ENCODE results near the gene ABTB1.

The ABTB1 gene

DNA sequence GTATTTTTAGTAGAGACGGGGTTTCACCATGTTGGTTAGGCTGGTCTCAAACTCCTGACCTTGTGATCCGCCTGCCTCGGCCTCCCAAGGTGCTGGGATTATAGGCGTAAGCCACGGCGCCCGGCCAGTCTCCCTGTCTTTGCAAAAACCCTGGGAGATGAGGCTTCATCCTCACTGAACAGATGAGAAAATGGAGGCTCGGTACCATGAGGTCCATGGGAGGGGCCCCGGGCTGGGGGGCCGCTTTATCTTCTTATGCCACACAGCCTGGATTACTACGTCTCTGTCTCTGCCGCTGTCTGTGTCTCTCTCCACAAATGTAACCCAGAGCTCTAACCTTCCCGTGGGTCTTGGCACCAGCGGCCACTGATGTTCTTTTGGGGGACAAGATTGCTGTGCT, 39.1 kb downstream of the ABTB1 start:
- H3K4me3 ChIP-seq (replicated peaks in 1 of 2; ENCODE audit: low read depth in 2 of 2, low read length in 2 of 2), result no peak overlapping the region
- no peak for DNase-seq (ENCODE audit: low read depth in 2 of 2)
- TF ChIP-seq, protein P1, sequence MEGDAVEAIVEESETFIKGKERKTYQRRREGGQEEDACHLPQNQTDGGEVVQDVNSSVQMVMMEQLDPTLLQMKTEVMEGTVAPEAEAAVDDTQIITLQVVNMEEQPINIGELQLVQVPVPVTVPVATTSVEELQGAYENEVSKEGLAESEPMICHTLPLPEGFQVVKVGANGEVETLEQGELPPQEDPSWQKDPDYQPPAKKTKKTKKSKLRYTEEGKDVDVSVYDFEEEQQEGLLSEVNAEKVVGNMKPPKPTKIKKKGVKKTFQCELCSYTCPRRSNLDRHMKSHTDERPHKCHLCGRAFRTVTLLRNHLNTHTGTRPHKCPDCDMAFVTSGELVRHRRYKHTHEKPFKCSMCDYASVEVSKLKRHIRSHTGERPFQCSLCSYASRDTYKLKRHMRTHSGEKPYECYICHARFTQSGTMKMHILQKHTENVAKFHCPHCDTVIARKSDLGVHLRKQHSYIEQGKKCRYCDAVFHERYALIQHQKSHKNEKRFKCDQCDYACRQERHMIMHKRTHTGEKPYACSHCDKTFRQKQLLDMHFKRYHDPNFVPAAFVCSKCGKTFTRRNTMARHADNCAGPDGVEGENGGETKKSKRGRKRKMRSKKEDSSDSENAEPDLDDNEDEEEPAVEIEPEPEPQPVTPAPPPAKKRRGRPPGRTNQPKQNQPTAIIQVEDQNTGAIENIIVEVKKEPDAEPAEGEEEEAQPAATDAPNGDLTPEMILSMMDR (IDR thresholded peaks at IDR 0.05; ENCODE audit: low read depth, low read length), result no peak

DNA sequence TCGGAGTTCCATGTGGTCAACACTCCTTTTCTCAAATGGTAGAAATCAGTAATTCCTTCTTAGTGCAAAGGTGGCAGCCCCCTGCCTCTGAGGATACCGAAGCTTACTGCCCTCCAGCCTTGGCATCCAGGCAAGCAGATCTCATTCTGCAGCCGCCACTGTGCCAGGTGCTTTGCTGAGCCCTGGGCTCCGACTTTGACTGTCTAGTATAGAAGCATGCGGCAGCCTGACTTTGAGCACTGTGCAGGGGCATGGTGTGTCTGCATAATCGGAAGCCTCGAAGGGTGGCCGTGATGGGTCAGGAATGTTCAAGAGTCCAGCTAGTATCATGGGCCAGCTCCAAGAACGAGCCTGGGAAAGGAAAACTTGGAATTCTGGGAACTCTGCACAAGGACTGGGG, 39.7 kb downstream of the ABTB1 start:
- no peak for DNase-seq (ENCODE audit: low read depth in 2 of 2)
- TF ChIP-seq, protein P1 (IDR thresholded peaks at IDR 0.05; ENCODE audit: low read depth, low read length), result no peak
- H3K4me3 ChIP-seq (replicated peaks in 1 of 2; ENCODE audit: low read depth in 2 of 2, low read length in 2 of 2), result no peak overlapping the region

DNA sequence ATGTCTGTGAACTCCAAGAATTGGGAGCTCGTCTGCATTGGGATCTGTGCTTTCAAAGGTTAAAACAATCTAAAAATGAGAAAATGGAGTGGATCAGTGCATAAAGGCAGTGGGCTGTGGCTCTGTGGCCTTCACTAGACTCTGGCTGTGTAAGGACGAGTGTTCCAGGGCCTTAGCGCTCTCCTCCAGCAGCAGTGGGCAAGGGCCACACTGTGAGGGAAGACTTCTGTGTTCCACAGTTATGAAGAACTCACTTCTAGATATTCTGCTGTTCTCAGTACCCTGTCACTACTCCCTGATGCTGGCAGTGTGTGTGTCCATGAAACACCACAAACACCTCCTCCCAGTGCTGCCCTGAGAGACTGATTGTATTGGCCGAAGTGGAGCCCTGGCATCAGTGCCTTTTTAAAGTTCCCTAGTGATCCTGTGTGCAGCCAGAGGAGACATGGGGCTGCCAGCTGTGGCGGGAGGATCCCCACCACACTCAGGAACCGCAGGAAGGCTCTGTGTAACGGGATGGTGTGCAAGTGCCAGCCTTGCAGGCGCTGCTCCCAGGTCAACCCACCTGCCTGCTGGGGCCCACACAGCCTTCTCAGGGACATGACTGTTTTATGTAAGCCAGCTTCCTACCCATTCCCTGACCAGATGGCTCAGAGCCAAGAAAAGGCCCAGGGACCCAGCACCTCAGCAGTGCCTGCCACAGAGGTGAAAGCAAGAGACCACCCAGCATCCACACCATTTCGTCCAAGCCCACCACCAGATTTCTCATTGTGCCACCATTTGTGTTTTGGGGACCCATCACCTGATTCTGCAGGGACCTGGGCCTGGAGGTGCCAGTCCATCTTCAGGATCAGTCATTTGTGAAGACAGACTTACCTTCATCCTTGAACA, 40.4 kb downstream of the ABTB1 start:
- TF ChIP-seq, protein P1 (IDR thresholded peaks at IDR 0.05; ENCODE audit: low read depth, low read length), result no peak
- no peak for DNase-seq (ENCODE audit: low read depth in 2 of 2)

GRCh38 chr3:127714125-127714571, 41.4 kb downstream of the ABTB1 start:
- TF ChIP-seq, protein P1 (IDR thresholded peaks at IDR 0.05; ENCODE audit: low read depth, low read length), result no peak
- no peak overlapping the region for H3K4me3 ChIP-seq (replicated peaks in 1 of 2; ENCODE audit: low read depth in 2 of 2, low read length in 2 of 2)
- DNase-seq (ENCODE audit: low read depth in 2 of 2), result peak in 1 of 2 donors; percentile 47

More for the DNA sequence above, 40.4 kb downstream of the ABTB1 start:
- H3K4me3 ChIP-seq (replicated peaks in 1 of 2; ENCODE audit: low read depth in 2 of 2, low read length in 2 of 2), result no peak overlapping the region

DNA sequence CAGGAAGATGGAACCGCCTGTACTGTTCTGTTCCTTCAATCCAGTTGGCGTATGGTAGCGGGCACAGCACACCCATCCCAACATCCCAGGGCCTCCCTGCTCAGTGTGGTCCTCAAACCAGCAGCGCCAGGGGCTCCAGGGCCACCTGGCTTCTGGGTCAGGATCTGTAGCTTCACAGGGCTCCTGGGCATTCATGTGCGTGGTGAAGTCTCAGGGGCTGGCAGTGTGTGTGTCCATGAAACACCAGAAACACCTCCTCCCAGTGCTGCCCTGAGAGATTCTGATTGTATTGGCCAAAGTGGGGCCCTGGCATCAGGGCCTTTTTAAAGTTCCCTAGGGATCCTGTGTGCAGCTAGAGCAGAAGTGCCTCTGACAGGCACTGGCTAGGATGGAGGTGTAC, 42.1 kb downstream of the ABTB1 start:
- DNase-seq (ENCODE audit: low read depth in 2 of 2), result no peak
- H3K4me3 ChIP-seq (replicated peaks in 1 of 2; ENCODE audit: low read depth in 2 of 2, low read length in 2 of 2), result no peak overlapping the region
- TF ChIP-seq, protein P1 (IDR thresholded peaks at IDR 0.05; ENCODE audit: low read depth, low read length), result no peak

GRCh38 chr3:127715532-127715931, 42.8 kb downstream of the ABTB1 start:
- H3K4me3 ChIP-seq (replicated peaks in 1 of 2; ENCODE audit: low read depth in 2 of 2, low read length in 2 of 2), result no peak overlapping the region
- TF ChIP-seq, protein P1 (IDR thresholded peaks at IDR 0.05; ENCODE audit: low read depth, low read length), result no peak
- no peak for DNase-seq (ENCODE audit: low read depth in 2 of 2)

All from cardiac fibroblast (primary cell).